IPS-20b (cell line): Measurements from ENCODE around the gene KDM2A.

Experiments
- H3K27ac ChIP-seq: one replicate; pipeline ENCODE4 v1.5.1; 2013; ENCODE audit warnings: low read length
- H3K27me3 ChIP-seq: 2 replicates; pipeline ENCODE4 v1.6.1; 2013; ENCODE audit warnings: mild to moderate bottlenecking, low read length, inconsistent platforms; ENCODE audit not compliant: insufficient read depth
- H3K36me3 ChIP-seq: 2 replicates; pipeline ENCODE4 v1.6.1; 2013; ENCODE audit warnings: low read depth, mild to moderate bottlenecking, inconsistent platforms, low read length, moderate library complexity; ENCODE audit not compliant: insufficient read depth
- H3K4me1 ChIP-seq: 2 replicates; pipeline ENCODE4 v1.6.1; 2013; ENCODE audit warnings: mild to moderate bottlenecking, control low read depth, inconsistent platforms, low read length, moderate library complexity; ENCODE audit not compliant: insufficient read depth
- H3K4me3 ChIP-seq: 2 replicates; pipeline ENCODE4 v1.5.1; 2013; ENCODE audit warnings: mild to moderate bottlenecking, low read length, inconsistent platforms
- H3K9ac ChIP-seq: 2 replicates; pipeline ENCODE4 v1.6.1; 2013; ENCODE audit warnings: low read depth, mild to moderate bottlenecking, inconsistent platforms, low read length, moderate library complexity
- H3K9me3 ChIP-seq: 2 replicates; pipeline ENCODE4 v1.6.1; 2013; ENCODE audit warnings: mild to moderate bottlenecking, low read depth, low read length, inconsistent platforms; ENCODE audit not compliant: insufficient read depth

KDM2A gene

GRCh38 chr11:67287355-67288197, 168.5 kb downstream of the KDM2A start:
- Histone ChIP-seq H3K36me3 (peaks cover 47% of the 10 kb centered on the region), H3K4me1 (peaks cover 6% of the 10 kb centered on the region; the same call in 1 of the 2 replicates), H3K27me3 (no peaks in the 10 kb centered on the region), H3K9me3 (no peaks in the 10 kb centered on the region), H3K4me3 (peak overlapping the region; percentile 87), H3K27ac (peak overlapping the region; percentile 33), H3K9ac (peak overlapping the region; percentile 91)

- Histone ChIP-seq H3K36me3 (peaks cover 41% of the 10 kb centered on the region), H3K4me1 (peaks cover 6% of the 10 kb centered on the region; the same call in 1 of the 2 replicates), H3K9me3 (no peaks in the 10 kb centered on the region), H3K4me3 (peak overlapping the region; percentile 87), H3K27me3 (no peaks in the 10 kb centered on the region), H3K9ac (peak overlapping the region; percentile 91), H3K27ac (peak overlapping the region; percentile 33)
Observed at GRCh38 chr11:67288198-67288451, 169.1 kb downstream of the KDM2A start.

GRCh38 chr11:67288452-67289225, 169.6 kb downstream of the KDM2A start:
- Histone ChIP-seq H3K9me3 (no peaks in the 10 kb centered on the region), H3K9ac (peak overlapping the region; percentile 91), H3K4me3 (peak overlapping the region; percentile 87), H3K27me3 (no peaks in the 10 kb centered on the region), H3K27ac (peak overlapping the region; percentile 94), H3K36me3 (peaks cover 36% of the 10 kb centered on the region), H3K4me1 (peaks cover 6% of the 10 kb centered on the region; the same call in 1 of the 2 replicates)

GRCh38 chr11:67289226-67289650, 170.2 kb downstream of the KDM2A start, which contains the start of gene ANKRD13D:
Gene ANKRD13D, plus strand, starts transcription at chr11:67289303. Its CDS starts 158 bp downstream, at chr11:67289461.
- Histone ChIP-seq H3K27ac (peak within 1 kb of the TSS; percentile 94), H3K36me3 (peaks cover 30% of the 10 kb centered on the region), H3K4me1 (peaks cover 6% of the 10 kb centered on the region; the same call in 1 of the 2 replicates)

GRCh38 chr11:67289651-67290479, 170.8 kb downstream of the KDM2A start:
- peaks cover 6% of the 10 kb centered on the region; the same call in 1 of the 2 replicates for H3K4me1 ChIP-seq
- H3K4me3 ChIP-seq, result peak overlapping the region; percentile 76
- H3K9me3 ChIP-seq, result no peaks in the 10 kb centered on the region
- peak overlapping the region; percentile 59 for H3K9ac ChIP-seq
- peaks cover 24% of the 10 kb centered on the region for H3K36me3 ChIP-seq
- H3K27ac ChIP-seq, result no peak overlapping the region
- H3K27me3 ChIP-seq, result no peaks in the 10 kb centered on the region

More at GRCh38 chr11:67289226-67289650, 170.2 kb downstream of the KDM2A start, which contains the start of gene ANKRD13D:
- no peaks in the 10 kb centered on the region for H3K9me3 ChIP-seq
- no peaks in the 10 kb centered on the region for H3K27me3 ChIP-seq
- H3K9ac ChIP-seq, result peak within 1 kb of the TSS; percentile 91
- H3K4me3 ChIP-seq, result peak within 1 kb of the TSS; percentile 87

GRCh38 chr11:67290801-67291200, 171.7 kb downstream of the KDM2A start:
- no peak overlapping the region for H3K9ac ChIP-seq
- H3K4me1 ChIP-seq, result peaks cover 6% of the 10 kb centered on the region; the same call in 1 of the 2 replicates
- H3K27me3 ChIP-seq, result no peaks in the 10 kb centered on the region
- H3K36me3 ChIP-seq, result peaks cover 18% of the 10 kb centered on the region
- no peak overlapping the region for H3K27ac ChIP-seq
- peaks cover 5% of the 10 kb centered on the region; the same call in 1 of the 2 replicates for H3K9me3 ChIP-seq
- no peak overlapping the region for H3K4me3 ChIP-seq

- H3K4me1 ChIP-seq, result peaks cover 6% of the 10 kb centered on the region; the same call in 1 of the 2 replicates
- H3K27me3 ChIP-seq, result no peaks in the 10 kb centered on the region
- H3K9me3 ChIP-seq, result peaks cover 11% of the 10 kb centered on the region; the same call in 1 of the 2 replicates
- H3K36me3 ChIP-seq, result peaks cover 26% of the 10 kb centered on the region
- no peak overlapping the region for H3K9ac ChIP-seq
- H3K4me3 ChIP-seq, result no peak overlapping the region
- no peak overlapping the region for H3K27ac ChIP-seq
Observed at GRCh38 chr11:67291481-67292381, 172.7 kb downstream of the KDM2A start.

- Histone ChIP-seq H3K27me3 (no peaks in the 10 kb centered on the region), H3K4me1 (peaks cover 5% of the 10 kb centered on the region; the same call in 1 of the 2 replicates), H3K36me3 (peaks cover 28% of the 10 kb centered on the region), H3K9me3 (peaks cover 11% of the 10 kb centered on the region; the same call in 1 of the 2 replicates), H3K4me3 (no peak overlapping the region), H3K9ac (no peak overlapping the region), H3K27ac (no peak overlapping the region)
Observed at GRCh38 chr11:67292671-67293070, 173.6 kb downstream of the KDM2A start.

- Histone ChIP-seq H3K4me3 (no peak overlapping the region), H3K27ac (no peak overlapping the region), H3K27me3 (no peaks in the 10 kb centered on the region), H3K4me1 (peaks cover 1% of the 10 kb centered on the region; the same call in 1 of the 2 replicates), H3K9ac (no peak overlapping the region), H3K9me3 (peaks cover 11% of the 10 kb centered on the region; the same call in 1 of the 2 replicates), H3K36me3 (peaks cover 28% of the 10 kb centered on the region)
Observed at GRCh38 chr11:67293090-67293489, 174.0 kb downstream of the KDM2A start.

- Histone ChIP-seq H3K4me3 (no peak overlapping the region), H3K27ac (no peak overlapping the region), H3K4me1 (no peaks in the 10 kb centered on the region), H3K36me3 (peaks cover 29% of the 10 kb centered on the region), H3K9ac (no peak overlapping the region), H3K9me3 (peaks cover 11% of the 10 kb centered on the region; the same call in 1 of the 2 replicates), H3K27me3 (no peaks in the 10 kb centered on the region)
Observed at GRCh38 chr11:67295846-67296245, 176.8 kb downstream of the KDM2A start.
